Gastrocnemius medialis (tissue), 4 donors: ENCODE results near the gene JADE1. TPM values are rescaled to one million over a fixed set of nuclear protein-coding genes. Genes with fewer than 3 reads are reported as not detected.

ENCODE experiments used
- ATAC-seq, 2 donors: fragments of 150-250 bp; one replicate each; pipeline ENCODE4 v1.9.1; 2016
- DNase-seq, 2 donors: peaks; one replicate each; pipeline ENCODE4 v3.0.0-alpha.2; 2019
- H3K27ac ChIP-seq, 4 donors: fragments of 200-600 bp; sonication (generic); 1 replicate in 1 of 4; 2 replicates in 3 of 4; pipeline ENCODE4 v1.5.1; 2016 to 2018; ENCODE audit warnings: mild to moderate bottlenecking in 2 of 4, moderate library complexity in 1 of 4
- H3K27me3 ChIP-seq, 3 donors: fragments of 200-600 bp; sonication (generic) in 2 of 3; 1 replicate in 1 of 3; 2 replicates in 2 of 3; pipeline versions ENCODE4 v1.5.1 to v1.6.0; 2016 to 2019; ENCODE audit warnings: mild to moderate bottlenecking in 1 of 3, moderate library complexity in 1 of 3
- H3K36me3 ChIP-seq, 2 donors: fragments of 200-600 bp; sonication (generic) in 1 of 2; one replicate each; pipeline ENCODE4 v1.5.1; 2017 to 2018
- H3K4me1 ChIP-seq, 2 donors: fragments of 200-600 bp; sonication (generic) in 1 of 2; one replicate each; pipeline ENCODE4 v1.5.1; 2016 to 2017; ENCODE audit warnings: mild to moderate bottlenecking in 2 of 2
- H3K4me3 ChIP-seq, 4 donors: fragments of 200-600 bp; sonication (generic) in 3 of 4; 1 replicate in 1 of 4; 2 replicates in 3 of 4; pipeline ENCODE4 v1.5.1; 2016 to 2019; ENCODE audit warnings: mild to moderate bottlenecking in 2 of 4
- H3K9me3 ChIP-seq, 3 donors: fragments of 200-600 bp; sonication (generic) in 2 of 3; 1 replicate in 1 of 3; 2 replicates in 2 of 3; pipeline ENCODE4 v1.5.1; 2016 to 2019
- CTCF ChIP-seq, 5 experiments: fragments of 450-650 bp in 3 of 5; fragments of 200-600 bp in 2 of 5; sonication (generic) in 2 of 5; IDR thresholded peaks in 4 of 5; conservative IDR thresholded peaks in 1 of 5; 1 replicate in 4 of 5; 2 replicates in 1 of 5; pipeline ENCODE4 v1.5.1; 2016 to 2019; ENCODE audit warnings: antibody characterized with exemption in 5 of 5, mild to moderate bottlenecking in 3 of 5, moderate library complexity in 3 of 5
- POLR2A ChIP-seq, 2 donors: fragments of 450-650 bp; IDR thresholded peaks; one replicate each; pipeline ENCODE4 v1.6.1; 2017; ENCODE audit warnings: antibody characterized with exemption in 2 of 2, mild to moderate bottlenecking in 2 of 2, moderate library complexity in 2 of 2
- in situ Hi-C, 4 donors: fragments of 200-750 bp; cut with MboI; loops; one replicate each; pipeline versions ENCODE4 v1.15.0 to v1.8.0; 2017; ENCODE audit warnings: low sequenced_read_pairs in 4 of 4
- intact Hi-C: fragments of 100-400 bp; cut with DNase I; formaldehyde crosslinking; loops from one replicate; pipeline ENCODE4 v1.15.1; 2023; ENCODE audit warnings: low total_unique reads
- total RNA-seq, 4 donors: library from RNA; depleted of rRNA; stranded (reverse); fragments of >200 nt; gene quantifications; one replicate each; pipeline versions ENCODE4 v1.1.0 to v1.2.3, GENCODE V29; 2016

The JADE1 gene
- total RNA-seq, 4 donors from 2014 or later = 14.2 to 21.1 (median 14.9) TPM

- ATAC-seq (no peak), DNase-seq (no peak)
- H3K27ac ChIP-seq = no peak overlapping the region
- peaks cover 44 to 58% of the 10 kb centered on the region in 2 donors for H3K4me1 ChIP-seq
- in situ Hi-C loops = no loop called here
- H3K27me3 ChIP-seq = no peaks in the 10 kb centered on the region
- intact Hi-C loops = no loop called here
- peaks cover 0 to 22% of the 10 kb centered on the region in 2 donors for H3K36me3 ChIP-seq
- TF ChIP-seq POLR2A (IDR thresholded peaks at IDR 0.05) (no peak), CTCF (IDR thresholded peaks at IDR 0.05 in 4 of 5, conservative IDR thresholded peaks at IDR 0.05 in 1 of 5) (no peak)
- no peak overlapping the region for H3K4me3 ChIP-seq
- no peaks in the 10 kb centered on the region for H3K9me3 ChIP-seq
Observed at GRCh38 chr4:128841402-128841801, 31.9 kb downstream of the JADE1 start.

GRCh38 chr4:128844931-128845330 is 35.4 kb downstream of the JADE1 start:
- Histone ChIP-seq H3K9me3 (no peaks in the 10 kb centered on the region), H3K36me3 (peaks cover 0 to 39% of the 10 kb centered on the region in 2 donors), H3K27me3 (no peaks in the 10 kb centered on the region), H3K4me3 (no peak overlapping the region), H3K27ac (peak overlapping the region in 3 of 4 donors; percentile 10 to 72 (median 60)), H3K4me1 (peaks cover 40 to 41% of the 10 kb centered on the region in 2 donors)
- no peak for TF ChIP-seq POLR2A (IDR thresholded peaks at IDR 0.05)
- no peak for TF ChIP-seq CTCF (IDR thresholded peaks at IDR 0.05 in 4 of 5, conservative IDR thresholded peaks at IDR 0.05 in 1 of 5)
- intact Hi-C loops = no loop called here
- DNase-seq (peak in 1 of 2 donors; percentile 21), ATAC-seq (peak; percentile 10 to 46)
- in situ Hi-C loops = no loop called here

GRCh38 chr4:128846063-128846462 is 36.6 kb downstream of the JADE1 start:
- H3K4me3 ChIP-seq = no peak overlapping the region
- TF ChIP-seq POLR2A (IDR thresholded peaks at IDR 0.05) = no peak
- no peak for TF ChIP-seq CTCF (IDR thresholded peaks at IDR 0.05 in 4 of 5, conservative IDR thresholded peaks at IDR 0.05 in 1 of 5)
- DNase-seq (peak; percentile 36 to 58), ATAC-seq (peak; percentile 92 to 95)
- no peaks in the 10 kb centered on the region for H3K27me3 ChIP-seq
- intact Hi-C loops = loop anchor here (2.0 kb wide), 1 partner anchor 35 kb away; no protein-coding TSS in a partner anchor
- no peaks in the 10 kb centered on the region for H3K9me3 ChIP-seq
- H3K4me1 ChIP-seq = peaks cover 32 to 40% of the 10 kb centered on the region in 2 donors
- H3K36me3 ChIP-seq = peaks cover 0 to 51% of the 10 kb centered on the region in 2 donors
- in situ Hi-C loops = no loop called here
- H3K27ac ChIP-seq = peak overlapping the region; percentile 27 to 72 (median 56)

GRCh38 chr4:128847082-128847724 is 37.7 kb downstream of the JADE1 start:
- intact Hi-C loops (loop anchor here (2.0 kb wide), 1 partner anchor 36 kb away; no protein-coding TSS in a partner anchor), in situ Hi-C loops (no loop called here)
- Histone ChIP-seq H3K4me3 (no peak overlapping the region), H3K27ac (peak overlapping the region; percentile 27 to 72 (median 56)), H3K9me3 (no peaks in the 10 kb centered on the region), H3K36me3 (peaks cover 0 to 62% of the 10 kb centered on the region in 2 donors), H3K27me3 (no peaks in the 10 kb centered on the region), H3K4me1 (peaks cover 27 to 40% of the 10 kb centered on the region in 2 donors)
- no peak for DNase-seq
- TF ChIP-seq CTCF (IDR thresholded peaks at IDR 0.05 in 4 of 5, conservative IDR thresholded peaks at IDR 0.05 in 1 of 5) (no peak), POLR2A (IDR thresholded peaks at IDR 0.05) (no peak)
- ATAC-seq = peak in 1 of 2 donors; percentile 37
